Hepatocyte (in vitro differentiated cells): ENCODE results near the gene EXOC8. TPM values are rescaled to one million over a fixed set of nuclear protein-coding genes. Genes with fewer than 3 reads are reported as not detected.

Experiments
- DNase-seq: peaks from one replicate; pipeline ENCODE4 v3.0.0-alpha.2; 2016; ENCODE audit warnings: low spot score
- H2AFZ ChIP-seq: fragments of 200-600 bp; sonication (generic); 2 replicates; pipeline ENCODE4 v1.6.0; 2016; ENCODE audit warnings: antibody characterized with exemption, mild to moderate bottlenecking
- H3K27ac ChIP-seq: fragments of 200-600 bp; sonication (generic); 2 replicates; pipeline ENCODE4 v1.5.1; 2016; ENCODE audit warnings: mild to moderate bottlenecking
- H3K27me3 ChIP-seq: fragments of 200-600 bp; sonication (generic); 2 replicates; pipeline ENCODE4 v1.6.1; 2016
- H3K36me3 ChIP-seq: fragments of 200-600 bp; sonication (generic); replicated peaks from 2 replicates; pipeline ENCODE4 v1.5.1; 2016; ENCODE audit warnings: low read depth; ENCODE audit not compliant: insufficient read depth
- H3K4me1 ChIP-seq: fragments of 200-600 bp; sonication (generic); 2 replicates; pipeline ENCODE4 v1.5.1; 2016; ENCODE audit warnings: mild to moderate bottlenecking, moderate library complexity; ENCODE audit not compliant: insufficient read depth
- H3K4me2 ChIP-seq: fragments of 200-600 bp; sonication (generic); 2 replicates; pipeline ENCODE4 v1.6.0; 2016
- H3K4me3 ChIP-seq: fragments of 200-600 bp; sonication (generic); 2 replicates; pipeline ENCODE4 v1.5.1; 2016; ENCODE audit warnings: mild to moderate bottlenecking
- H3K79me2 ChIP-seq: fragments of 200-600 bp; sonication (generic); 2 replicates; pipeline ENCODE4 v1.6.0; 2017; ENCODE audit warnings: mild to moderate bottlenecking
- H3K9me2 ChIP-seq: fragments of 200-600 bp; sonication (generic); replicated peaks from 2 replicates; pipeline ENCODE4 v1.6.0; 2017; ENCODE audit warnings: mild to moderate bottlenecking; ENCODE audit not compliant: insufficient read depth
- H3K9me3 ChIP-seq: fragments of 200-600 bp; sonication (generic); 2 replicates; pipeline ENCODE4 v1.5.1; 2016; ENCODE audit warnings: low read depth, mild to moderate bottlenecking
- H4K20me1 ChIP-seq: fragments of 200-600 bp; sonication (generic); 2 replicates; pipeline ENCODE4 v1.6.0; 2016; ENCODE audit warnings: mild to moderate bottlenecking; ENCODE audit not compliant: insufficient read depth, poor library complexity, severe bottlenecking
- EZH2 ChIP-seq: fragments of 200-600 bp; sonication (generic); IDR thresholded peaks from 2 replicates; pipeline ENCODE4 v1.6.1; 2016; ENCODE audit warnings: antibody characterized with exemption, mild to moderate bottlenecking, borderline replicate concordance
- EZH2phosphoT487 ChIP-seq: fragments of 200-600 bp; sonication (generic); IDR thresholded peaks from one replicate; pipeline ENCODE4 v1.6.1; 2018; ENCODE audit warnings: antibody characterized with exemption, mild to moderate bottlenecking, low read depth, moderate library complexity; ENCODE audit not compliant: unreplicated experiment, severe bottlenecking
- WGBS: methylation state at CpG from one replicate; pipeline ENCODE4 v1.1.6; 2016; ENCODE audit warnings: low lambda C conversion rate; ENCODE audit errors: missing lambda C conversion rate; 5-methylcytosine and 5-hydroxymethylcytosine counted together
- polyA plus RNA-seq: library from polyadenylated mRNA; unstranded; fragments of >200 nt; fragmentation: Nextera tagmentation; extraction: Ambion mirVana; gene quantifications from 2 replicates; pipeline ENCODE4 v1.2.1, GENCODE V29; 2016
- total RNA-seq: library from RNA; depleted of rRNA; stranded (reverse); fragments of >200 nt; gene quantifications from 2 replicates; pipeline ENCODE4 v1.2.3, GENCODE V29; 2014
- TF ChIP-seq, protein P1 (sequence below): fragments of 200-600 bp; sonication (generic); IDR thresholded peaks from 2 replicates; pipeline ENCODE4 v1.5.1; 2016; ENCODE audit warnings: antibody characterized with exemption, mild to moderate bottlenecking; ENCODE audit not compliant: poor library complexity

Gene EXOC8
- total and polyA plus RNA-seq, 2 experiments from 2014 or later = 3.2 to 23.4 TPM

DNA sequence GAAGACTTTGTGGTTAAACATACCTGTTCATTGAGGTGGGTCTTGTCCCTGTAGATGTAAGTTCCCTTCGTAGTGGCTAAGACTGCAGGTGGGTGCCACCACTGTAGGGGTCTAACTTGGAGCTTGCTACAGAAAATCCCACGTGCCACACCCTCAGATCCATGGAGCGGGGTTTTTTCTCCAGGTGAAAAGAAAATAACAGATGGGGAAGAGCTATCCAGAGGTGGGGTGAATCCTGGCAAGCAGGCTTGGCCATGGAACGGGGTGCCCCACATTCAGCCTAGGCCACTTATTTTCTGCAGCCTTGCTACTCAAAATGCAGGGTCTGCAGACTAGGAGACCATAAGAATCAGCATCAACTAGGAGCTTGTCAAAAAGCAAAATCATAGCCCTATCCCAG is 24.0 kb downstream of the EXOC8 start:
- H3K27ac ChIP-seq = no peak overlapping the region
- H3K9me3 ChIP-seq = no peaks in the 10 kb centered on the region
- H4K20me1 ChIP-seq = no peaks in the 10 kb centered on the region
- H3K4me2 ChIP-seq = no peak overlapping the region
- no peaks in the 10 kb centered on the region for H3K79me2 ChIP-seq
- no peaks in the 10 kb centered on the region for H3K36me3 ChIP-seq
- 87% methylated on average over 4 of the region's 4 CpGs for WGBS
- no peak overlapping the region for H2AFZ ChIP-seq
- no peak overlapping the region for H3K4me3 ChIP-seq
- H3K27me3 ChIP-seq = no peaks in the 10 kb centered on the region
- H3K9me2 ChIP-seq = no peaks in the 10 kb centered on the region
- TF ChIP-seq, protein P1, sequence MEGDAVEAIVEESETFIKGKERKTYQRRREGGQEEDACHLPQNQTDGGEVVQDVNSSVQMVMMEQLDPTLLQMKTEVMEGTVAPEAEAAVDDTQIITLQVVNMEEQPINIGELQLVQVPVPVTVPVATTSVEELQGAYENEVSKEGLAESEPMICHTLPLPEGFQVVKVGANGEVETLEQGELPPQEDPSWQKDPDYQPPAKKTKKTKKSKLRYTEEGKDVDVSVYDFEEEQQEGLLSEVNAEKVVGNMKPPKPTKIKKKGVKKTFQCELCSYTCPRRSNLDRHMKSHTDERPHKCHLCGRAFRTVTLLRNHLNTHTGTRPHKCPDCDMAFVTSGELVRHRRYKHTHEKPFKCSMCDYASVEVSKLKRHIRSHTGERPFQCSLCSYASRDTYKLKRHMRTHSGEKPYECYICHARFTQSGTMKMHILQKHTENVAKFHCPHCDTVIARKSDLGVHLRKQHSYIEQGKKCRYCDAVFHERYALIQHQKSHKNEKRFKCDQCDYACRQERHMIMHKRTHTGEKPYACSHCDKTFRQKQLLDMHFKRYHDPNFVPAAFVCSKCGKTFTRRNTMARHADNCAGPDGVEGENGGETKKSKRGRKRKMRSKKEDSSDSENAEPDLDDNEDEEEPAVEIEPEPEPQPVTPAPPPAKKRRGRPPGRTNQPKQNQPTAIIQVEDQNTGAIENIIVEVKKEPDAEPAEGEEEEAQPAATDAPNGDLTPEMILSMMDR = no peak
- DNase-seq = no peak
- no peaks in the 10 kb centered on the region for H3K4me1 ChIP-seq

DNA sequence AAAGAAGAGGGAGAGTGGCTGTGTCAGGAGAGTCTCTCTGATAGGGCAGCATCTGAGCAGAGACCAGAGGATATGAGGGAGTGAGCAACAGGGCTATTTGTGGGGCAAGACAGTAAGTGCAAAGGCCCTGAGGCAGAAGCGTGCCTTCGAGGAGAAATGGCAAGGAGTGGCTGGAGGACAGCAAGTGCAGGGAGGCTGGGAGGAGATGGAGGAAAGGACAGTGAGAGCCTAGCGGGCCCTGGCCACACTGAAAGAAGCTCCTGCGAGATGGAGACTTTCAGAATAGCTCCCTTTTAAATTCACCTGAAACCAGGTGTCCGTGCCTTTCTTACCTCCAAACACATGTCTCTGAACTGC is 25.2 kb downstream of the EXOC8 start:
- DNase-seq = no peak
- Histone ChIP-seq H4K20me1 (no peaks in the 10 kb centered on the region), H3K4me2 (no peak overlapping the region), H3K36me3 (no peaks in the 10 kb centered on the region), H3K9me3 (no peaks in the 10 kb centered on the region), H3K4me1 (no peaks in the 10 kb centered on the region), H3K27me3 (no peaks in the 10 kb centered on the region), H3K9me2 (no peaks in the 10 kb centered on the region), H3K27ac (no peak overlapping the region), H2AFZ (no peak overlapping the region), H3K4me3 (no peak overlapping the region), H3K79me2 (no peaks in the 10 kb centered on the region)
- WGBS = 94% methylated on average over 5 of the region's 5 CpGs
- no peak for TF ChIP-seq EZH2
- TF ChIP-seq EZH2phosphoT487 = no peak
- TF ChIP-seq, protein P1 = no peak

DNA sequence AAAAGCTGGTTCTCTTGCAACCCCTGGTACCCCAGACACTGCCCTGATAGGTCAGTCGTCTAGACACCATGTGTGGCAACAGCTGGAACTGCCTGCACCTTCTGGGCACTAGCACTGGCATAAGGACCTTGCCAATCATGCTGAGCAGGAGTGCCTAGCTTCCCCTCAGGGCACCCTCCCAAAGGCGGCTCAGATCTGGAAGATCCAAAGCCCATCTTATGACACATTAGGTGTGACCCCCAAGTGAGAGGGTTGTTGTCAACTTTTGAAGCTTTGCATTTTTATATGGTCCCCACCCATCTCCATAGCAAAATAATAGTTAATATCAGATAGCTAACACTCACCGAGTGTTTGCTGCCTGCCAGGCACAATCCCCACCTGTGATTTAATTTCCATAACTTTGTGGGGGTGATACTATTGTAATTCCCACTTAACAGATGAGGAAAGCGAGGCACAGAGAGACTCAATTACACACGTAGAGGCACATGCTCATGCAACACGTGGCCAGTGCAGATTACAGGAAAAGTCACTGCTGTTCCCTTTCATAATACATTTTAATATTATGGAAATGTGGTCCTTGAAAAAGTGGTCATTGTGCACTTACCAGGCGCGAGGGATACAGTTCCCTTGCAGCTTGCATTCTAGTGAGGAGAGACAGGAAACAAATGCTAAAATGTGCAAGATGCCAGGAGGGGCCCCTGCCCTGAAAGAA is 25.8 kb downstream of the EXOC8 start:
- DNase-seq = no peak
- Histone ChIP-seq H3K27ac (no peak overlapping the region), H3K9me2 (no peaks in the 10 kb centered on the region), H3K4me3 (no peak overlapping the region), H3K4me2 (no peak overlapping the region), H3K79me2 (no peaks in the 10 kb centered on the region), H3K4me1 (no peaks in the 10 kb centered on the region), H2AFZ (no peak overlapping the region), H3K36me3 (no peaks in the 10 kb centered on the region), H4K20me1 (no peaks in the 10 kb centered on the region), H3K9me3 (no peaks in the 10 kb centered on the region), H3K27me3 (no peaks in the 10 kb centered on the region)
- TF ChIP-seq EZH2phosphoT487 = no peak
- TF ChIP-seq, protein P1 = no peak
- TF ChIP-seq EZH2 = no peak
- 87% methylated on average over 8 of the region's 8 CpGs for WGBS
